NCI-H2107 (cell line): ENCODE data around the gene LAPTM5.

Experiments used
- DNase-seq: peaks from one replicate; lab custom pipeline; 2025; lab: John Stamatoyannopoulos, UW

Gene LAPTM5

DNA sequence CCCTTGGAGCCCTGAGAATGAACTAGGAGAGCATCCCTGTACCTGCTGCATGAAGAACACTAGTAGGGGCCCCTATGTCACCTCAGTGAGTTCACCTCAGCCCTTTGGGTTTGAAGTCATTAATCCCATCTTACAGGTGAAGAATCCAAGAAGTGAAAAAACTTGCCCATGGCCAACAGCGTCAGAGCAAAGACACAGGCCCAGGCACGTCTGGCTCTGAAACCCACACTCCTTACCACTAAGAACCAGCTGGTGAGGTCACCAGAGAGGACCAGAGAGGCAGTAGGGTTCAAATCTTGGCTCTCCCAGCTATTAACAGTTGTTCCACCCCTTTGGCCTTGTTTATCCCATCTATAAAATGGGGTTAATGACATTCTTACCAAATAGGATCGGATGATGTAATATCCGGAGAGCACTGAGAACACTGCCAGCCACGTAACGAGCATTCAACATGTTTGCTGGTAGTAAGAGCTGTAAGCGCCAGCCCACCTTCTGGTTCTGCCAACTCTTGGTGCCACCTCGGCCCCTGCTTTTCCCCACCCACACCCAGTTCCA lies 43.0 kb downstream of the LAPTM5 start:
- DNase-seq: no peak

DNA sequence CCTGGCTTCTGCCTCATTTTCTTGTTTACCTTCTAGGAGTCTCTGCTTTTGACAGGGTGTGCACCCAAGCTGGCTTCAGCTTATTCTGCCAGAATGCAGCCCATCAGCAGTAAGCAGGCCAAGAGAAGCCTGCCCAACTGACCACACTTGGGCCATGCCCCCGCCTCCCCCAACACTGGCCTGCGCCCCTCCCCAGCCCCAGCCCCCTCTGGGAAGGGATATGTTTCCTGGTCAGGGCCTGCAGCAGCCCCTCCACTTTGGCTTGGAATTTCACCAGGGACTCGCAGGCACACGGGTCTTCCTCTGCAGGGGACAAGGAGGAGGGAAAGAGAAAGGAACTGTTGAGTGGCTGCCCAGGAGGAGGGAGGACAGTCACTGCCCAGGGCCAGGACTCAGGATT lies 43.5 kb downstream of the LAPTM5 start:
- DNase-seq: no peak

- DNase-seq: no peak
Observed at GRCh38 chr1:30713311-30713710, 44.3 kb downstream of the LAPTM5 start.

- no peak for DNase-seq
Observed at GRCh38 chr1:30712583-30712982, 45.0 kb downstream of the LAPTM5 start.

GRCh38 chr1:30710407-30710806 lies 47.2 kb downstream of the LAPTM5 start:
- no peak for DNase-seq

DNA sequence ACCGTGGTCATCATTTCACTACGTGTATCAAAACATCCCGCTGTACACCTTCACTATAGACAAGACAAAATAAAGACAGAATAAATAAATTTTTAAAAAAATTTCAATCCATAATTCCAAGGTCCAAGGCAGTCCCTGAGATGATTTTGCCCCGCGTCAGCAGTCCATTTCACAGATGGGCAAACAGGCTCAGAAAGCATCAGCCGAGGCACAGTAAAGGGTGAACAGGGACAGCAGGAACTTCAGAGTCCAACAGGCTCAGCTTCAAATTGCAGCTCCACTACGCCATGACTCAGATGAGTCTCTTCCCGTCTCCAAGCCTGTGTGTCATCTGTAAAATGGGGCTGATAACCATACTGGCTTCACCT lies 49.2 kb downstream of the LAPTM5 start:
- no peak for DNase-seq

DNA sequence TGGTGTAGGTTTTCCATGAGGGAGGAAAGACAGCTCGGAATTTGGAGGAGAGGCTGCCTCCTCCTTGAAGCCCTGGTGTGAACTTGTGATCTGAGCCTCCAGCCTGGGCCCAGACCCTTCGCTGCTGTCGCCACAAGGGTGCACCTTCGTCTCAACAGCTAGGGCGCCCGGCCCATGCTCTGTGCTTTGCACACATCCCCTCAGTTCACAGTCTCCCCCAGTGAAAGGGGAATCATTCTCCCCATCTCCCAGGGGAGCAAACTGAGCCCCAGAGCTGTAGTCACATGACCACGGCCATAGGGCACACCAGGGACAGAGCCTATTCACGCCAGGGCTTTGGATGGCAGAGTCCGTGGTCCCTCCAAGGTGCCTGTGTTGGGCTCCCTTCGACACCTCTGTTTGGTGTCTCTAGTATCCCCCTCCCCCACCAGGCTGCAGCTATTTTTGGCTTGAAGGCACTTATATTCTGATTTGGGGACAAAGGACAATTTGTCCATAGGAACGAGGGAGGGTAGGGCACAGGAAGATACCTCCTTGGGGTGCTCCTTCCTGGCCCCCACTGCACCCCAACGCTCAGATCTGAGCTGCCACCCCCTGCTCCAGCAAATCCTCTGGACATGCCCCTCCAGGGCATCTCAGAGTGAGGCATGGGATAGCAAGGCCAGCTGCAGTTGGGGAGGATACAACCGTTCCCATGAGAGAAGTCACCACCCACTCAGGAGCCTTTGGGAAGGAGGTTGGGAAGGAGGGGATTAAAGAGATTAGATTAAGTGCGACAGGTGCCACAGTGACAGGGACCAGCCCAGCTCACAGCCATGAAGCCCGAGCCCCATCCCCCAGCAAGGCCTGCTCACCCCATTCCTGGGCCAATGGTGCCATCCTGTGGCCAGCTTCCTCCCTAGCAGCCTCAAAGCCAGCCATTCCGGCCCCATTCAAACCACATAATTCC lies 49.9 kb downstream of the LAPTM5 start:
- DNase-seq: peak; percentile 82

DNA sequence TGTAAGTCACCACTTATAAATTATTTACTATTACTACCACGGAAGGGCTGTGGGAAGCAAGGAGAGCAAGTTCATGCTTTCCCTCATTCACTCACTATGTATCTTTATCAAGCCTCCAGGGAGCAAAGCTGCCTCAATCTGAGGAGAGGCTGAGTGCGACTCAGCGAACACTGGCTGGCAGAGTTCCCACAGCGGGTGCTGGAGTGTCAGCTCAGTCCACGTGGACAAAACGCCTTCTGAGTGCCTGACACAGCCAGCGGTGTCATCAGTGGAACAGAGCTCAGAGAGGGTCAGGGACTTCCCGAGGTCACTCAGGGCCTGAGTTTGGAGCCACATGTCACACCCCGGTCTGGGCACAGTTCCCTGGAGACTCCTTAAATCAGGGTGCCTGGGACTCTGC lies 51.0 kb downstream of the LAPTM5 start:
- DNase-seq: peak; percentile 39

GRCh38 chr1:30705698-30706097 lies 51.9 kb downstream of the LAPTM5 start:
- no peak for DNase-seq

- no peak for DNase-seq
Observed at GRCh38 chr1:30704765-30705509, 52.6 kb downstream of the LAPTM5 start.

- DNase-seq: no peak
Observed at GRCh38 chr1:30704271-30704670, 53.3 kb downstream of the LAPTM5 start.

DNA sequence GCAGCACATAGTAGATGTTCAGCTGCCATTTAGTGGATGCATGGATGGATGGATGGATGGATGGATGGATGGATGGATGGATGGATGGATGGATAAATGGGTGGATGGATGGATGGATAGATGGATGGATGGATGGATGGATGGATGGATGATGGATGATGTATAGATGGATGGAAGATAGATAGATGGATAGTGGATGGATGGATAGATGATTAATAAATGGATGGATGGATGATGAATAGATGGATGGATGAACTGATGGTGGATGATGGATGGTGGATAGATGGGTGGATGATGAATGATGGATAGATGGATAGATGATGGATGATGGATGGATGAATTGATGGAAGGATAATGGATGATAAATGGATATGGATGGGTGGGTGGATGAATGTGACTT lies 54.8 kb downstream of the LAPTM5 start:
- DNase-seq: no peak

GRCh38 chr1:30701258-30701633 lies 56.3 kb downstream of the LAPTM5 start:
- no peak for DNase-seq

DNA sequence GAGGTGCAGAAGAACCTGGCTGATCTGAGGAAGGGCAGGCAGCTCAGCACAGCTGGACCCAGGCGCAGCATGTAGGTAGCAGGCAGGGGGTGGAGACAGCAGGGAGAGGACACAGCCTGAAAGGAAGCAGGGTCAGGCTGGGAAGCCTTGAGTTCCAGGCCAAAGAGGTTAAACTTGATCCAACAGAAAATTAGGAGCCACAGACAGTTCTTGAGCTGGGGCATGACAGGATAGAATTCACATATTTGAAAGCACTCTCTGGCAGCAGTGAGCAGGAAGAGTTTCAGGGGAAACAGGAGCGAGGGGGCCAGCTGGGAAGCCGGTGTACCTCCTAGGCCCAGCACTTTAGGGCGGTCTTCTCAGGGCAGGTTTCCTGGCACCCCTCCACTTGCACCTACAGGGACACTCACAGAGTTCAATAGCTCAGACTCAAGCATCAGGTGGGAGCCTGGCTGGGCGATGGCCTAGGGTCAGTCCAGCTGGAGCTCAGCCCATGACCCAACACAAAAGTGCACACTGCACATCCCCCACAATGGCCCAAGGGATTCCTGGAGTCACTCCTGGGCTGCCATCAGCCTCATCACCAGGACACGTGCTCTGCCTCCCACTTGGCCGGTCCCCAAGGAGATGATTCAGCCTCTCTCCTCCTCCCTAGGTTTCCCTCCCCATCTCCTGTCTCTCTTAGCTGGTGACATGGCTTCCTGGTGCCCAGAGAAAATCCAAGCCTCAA lies 56.9 kb downstream of the LAPTM5 start:
- DNase-seq: no peak

DNA sequence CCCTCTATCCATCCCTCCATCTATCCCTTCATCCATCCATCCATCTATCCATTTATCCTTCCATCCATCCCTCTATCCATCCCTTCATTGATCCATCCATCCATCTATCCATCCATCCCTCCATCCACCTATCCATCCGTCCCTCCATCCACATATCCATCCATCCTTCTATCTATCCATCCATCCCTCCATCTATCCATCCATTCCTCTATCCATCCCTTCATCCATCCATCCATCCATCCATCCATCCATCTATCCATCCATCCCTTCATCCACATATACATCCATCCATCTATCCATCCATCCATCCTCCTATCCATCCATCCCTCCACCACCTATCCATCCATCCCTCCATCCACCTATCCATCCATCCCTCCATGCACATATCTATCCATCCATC lies 57.8 kb downstream of the LAPTM5 start:
- no peak for DNase-seq

DNA sequence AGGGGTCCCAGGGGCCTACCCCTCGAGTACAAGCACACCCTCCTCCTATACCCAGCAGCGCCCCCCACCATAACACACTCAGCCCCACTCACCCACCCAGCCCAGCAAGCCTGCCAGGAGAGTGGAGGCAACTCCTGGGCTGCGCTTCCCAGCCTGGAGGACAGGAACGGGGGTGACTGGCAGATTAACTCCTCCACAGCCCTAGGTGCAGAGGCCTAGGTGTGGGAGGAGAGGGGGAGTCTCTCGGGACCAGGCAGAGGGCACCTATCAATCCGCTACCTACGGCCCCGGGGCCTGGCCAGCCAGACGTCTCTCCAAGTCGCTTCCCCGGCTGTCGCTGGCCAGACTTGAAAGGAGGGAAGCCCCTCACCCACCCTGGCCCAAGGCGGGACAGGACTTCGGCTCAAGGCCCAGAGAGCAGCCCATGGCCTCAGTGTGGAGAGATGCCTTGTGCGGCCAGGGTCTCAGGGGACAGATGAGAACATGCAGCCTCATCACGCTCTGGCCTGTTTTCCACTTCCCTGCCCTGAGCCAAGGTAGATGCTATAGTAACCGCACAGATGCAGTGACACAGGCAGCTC lies 59.1 kb downstream of the LAPTM5 start:
- DNase-seq: no peak

DNA sequence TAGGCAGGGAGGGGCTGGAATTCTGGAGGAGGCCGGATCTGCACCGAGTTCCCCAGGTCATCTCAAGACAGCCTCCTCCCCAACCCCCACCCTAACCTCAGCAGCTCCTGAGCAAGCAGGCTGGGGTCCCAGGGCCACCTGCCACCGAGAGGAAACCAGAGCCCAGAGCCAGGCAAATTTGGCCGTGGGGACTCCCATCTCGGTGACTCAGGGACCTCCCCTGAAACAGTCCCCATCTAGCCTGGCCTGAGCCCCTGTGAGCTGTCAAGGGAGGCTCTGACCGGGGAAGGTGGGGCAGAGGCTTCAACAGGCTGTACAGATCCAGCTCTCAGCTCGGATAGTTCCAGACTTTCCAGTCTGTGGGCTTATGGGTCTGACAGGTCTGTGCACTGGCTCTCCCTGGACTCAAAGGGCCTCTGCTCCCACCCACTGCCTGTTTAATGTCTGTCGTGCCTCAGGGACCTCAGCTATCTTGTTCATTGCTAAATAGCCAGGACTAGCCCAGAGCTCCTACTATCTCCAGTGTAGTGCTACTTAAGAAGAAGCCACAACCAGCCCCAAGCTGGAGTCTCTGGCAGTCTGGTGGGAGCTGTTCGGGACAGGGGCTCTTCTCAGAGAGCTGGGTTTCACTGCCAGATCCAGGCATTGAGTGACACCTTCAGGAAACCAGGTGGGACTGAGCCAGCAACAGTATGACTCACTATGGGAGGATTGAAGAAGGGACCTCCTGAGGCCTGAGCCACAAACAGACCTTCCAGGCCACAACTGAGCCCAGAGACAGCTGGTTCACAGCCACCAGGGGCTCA lies 59.8 kb downstream of the LAPTM5 start:
- DNase-seq: no peak

GRCh38 chr1:30696831-30697230 lies 60.7 kb downstream of the LAPTM5 start:
- no peak for DNase-seq

GRCh38 chr1:30695439-30695841 lies 62.1 kb downstream of the LAPTM5 start:
- no peak for DNase-seq

GRCh38 chr1:30694280-30695175 lies 63.0 kb downstream of the LAPTM5 start:
- no peak for DNase-seq
